ENCODE measurements around the gene ARHGAP22. TPM values are rescaled to one million over a fixed set of nuclear protein-coding genes. Genes with fewer than 3 reads are reported as not detected.
A peak's percentile ranks its signal among the peaks of the same experiment; 100 is the strongest.

Gene ARHGAP22
- total and polyA plus RNA-seq, 4 donors: 0.23 to 2.3 (median 0.54) TPM

DNA sequence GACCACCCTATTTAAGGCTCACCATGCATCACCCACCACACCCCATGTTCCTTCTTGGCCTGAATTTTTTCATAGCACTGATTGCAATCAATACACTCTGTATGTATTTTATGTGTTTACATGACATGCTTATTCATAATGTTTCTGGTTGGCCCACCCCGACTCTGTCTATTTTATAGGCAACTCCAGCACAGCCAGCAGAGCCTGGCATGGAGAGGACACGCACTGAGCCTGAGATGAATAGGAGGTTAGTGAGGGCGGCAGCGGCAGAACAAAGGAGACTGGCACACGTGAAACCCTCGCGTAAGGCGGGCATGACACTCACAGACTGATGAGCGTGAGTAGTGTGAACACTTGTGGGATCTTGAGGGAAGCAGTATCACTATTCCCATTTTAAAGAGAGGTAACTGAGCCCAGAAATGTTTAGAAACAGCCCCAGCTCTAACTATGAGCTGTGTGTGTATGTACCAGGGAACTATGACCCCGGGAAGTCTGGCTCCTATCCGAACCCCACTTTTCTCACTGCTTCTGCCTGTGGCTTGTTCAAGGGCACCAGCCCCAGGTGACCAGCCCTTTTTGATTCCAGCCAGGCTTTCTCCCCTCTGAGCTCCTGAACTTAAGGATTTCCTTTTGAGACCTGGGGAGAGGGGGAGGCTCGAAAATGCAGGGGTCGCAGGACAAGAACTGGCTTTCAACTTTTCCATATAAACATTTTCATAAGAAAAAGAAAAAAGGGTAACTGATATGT lies 113.3 kb downstream of the ARHGAP22 start:
- TF ChIP-seq SP1 (IDR thresholded peaks at IDR 0.05) (no peak), HNF4G (IDR thresholded peaks at IDR 0.05) (no peak), RAD21 (IDR thresholded peaks at IDR 0.05) (no peak)
- TF ChIP-seq, protein P1, sequence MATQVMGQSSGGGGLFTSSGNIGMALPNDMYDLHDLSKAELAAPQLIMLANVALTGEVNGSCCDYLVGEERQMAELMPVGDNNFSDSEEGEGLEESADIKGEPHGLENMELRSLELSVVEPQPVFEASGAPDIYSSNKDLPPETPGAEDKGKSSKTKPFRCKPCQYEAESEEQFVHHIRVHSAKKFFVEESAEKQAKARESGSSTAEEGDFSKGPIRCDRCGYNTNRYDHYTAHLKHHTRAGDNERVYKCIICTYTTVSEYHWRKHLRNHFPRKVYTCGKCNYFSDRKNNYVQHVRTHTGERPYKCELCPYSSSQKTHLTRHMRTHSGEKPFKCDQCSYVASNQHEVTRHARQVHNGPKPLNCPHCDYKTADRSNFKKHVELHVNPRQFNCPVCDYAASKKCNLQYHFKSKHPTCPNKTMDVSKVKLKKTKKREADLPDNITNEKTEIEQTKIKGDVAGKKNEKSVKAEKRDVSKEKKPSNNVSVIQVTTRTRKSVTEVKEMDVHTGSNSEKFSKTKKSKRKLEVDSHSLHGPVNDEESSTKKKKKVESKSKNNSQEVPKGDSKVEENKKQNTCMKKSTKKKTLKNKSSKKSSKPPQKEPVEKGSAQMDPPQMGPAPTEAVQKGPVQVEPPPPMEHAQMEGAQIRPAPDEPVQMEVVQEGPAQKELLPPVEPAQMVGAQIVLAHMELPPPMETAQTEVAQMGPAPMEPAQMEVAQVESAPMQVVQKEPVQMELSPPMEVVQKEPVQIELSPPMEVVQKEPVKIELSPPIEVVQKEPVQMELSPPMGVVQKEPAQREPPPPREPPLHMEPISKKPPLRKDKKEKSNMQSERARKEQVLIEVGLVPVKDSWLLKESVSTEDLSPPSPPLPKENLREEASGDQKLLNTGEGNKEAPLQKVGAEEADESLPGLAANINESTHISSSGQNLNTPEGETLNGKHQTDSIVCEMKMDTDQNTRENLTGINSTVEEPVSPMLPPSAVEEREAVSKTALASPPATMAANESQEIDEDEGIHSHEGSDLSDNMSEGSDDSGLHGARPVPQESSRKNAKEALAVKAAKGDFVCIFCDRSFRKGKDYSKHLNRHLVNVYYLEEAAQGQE (IDR thresholded peaks at IDR 0.05): no peak
- TF ChIP-seq, protein P2, sequence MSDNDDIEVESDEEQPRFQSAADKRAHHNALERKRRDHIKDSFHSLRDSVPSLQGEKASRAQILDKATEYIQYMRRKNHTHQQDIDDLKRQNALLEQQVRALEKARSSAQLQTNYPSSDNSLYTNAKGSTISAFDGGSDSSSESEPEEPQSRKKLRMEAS (IDR thresholded peaks at IDR 0.05): no peak

DNA sequence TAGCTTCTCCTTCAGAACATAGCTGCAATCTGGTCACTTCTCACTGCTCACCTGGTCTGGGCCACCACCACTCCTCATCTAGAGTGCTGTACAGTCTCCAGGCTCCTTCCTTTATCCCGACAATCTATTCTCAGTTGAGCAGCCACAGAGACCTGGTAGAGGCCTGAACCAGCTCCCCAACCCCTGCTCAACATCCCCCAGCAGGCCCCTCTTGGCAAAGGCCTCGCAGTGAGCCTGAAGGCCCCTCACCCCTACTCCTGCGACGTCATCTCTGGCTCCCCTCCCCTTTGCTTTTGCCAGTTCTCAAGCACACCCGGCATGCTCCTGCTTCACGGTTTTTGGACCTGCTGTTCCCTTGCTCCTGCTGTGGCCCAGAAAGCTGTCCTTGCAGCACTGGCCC lies 113.9 kb downstream of the ARHGAP22 start:
- TF ChIP-seq, protein P2 (IDR thresholded peaks at IDR 0.05): no peak
- TF ChIP-seq TAF1 (conservative IDR thresholded peaks at IDR 0.05) (no peak), RAD21 (IDR thresholded peaks at IDR 0.05) (no peak)
- TF ChIP-seq, protein P3, sequence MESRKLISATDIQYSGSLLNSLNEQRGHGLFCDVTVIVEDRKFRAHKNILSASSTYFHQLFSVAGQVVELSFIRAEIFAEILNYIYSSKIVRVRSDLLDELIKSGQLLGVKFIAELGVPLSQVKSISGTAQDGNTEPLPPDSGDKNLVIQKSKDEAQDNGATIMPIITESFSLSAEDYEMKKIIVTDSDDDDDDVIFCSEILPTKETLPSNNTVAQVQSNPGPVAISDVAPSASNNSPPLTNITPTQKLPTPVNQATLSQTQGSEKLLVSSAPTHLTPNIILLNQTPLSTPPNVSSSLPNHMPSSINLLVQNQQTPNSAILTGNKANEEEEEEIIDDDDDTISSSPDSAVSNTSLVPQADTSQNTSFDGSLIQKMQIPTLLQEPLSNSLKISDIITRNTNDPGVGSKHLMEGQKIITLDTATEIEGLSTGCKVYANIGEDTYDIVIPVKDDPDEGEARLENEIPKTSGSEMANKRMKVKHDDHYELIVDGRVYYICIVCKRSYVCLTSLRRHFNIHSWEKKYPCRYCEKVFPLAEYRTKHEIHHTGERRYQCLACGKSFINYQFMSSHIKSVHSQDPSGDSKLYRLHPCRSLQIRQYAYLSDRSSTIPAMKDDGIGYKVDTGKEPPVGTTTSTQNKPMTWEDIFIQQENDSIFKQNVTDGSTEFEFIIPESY (IDR thresholded peaks at IDR 0.05): no peak
- TF ChIP-seq, protein P4, sequence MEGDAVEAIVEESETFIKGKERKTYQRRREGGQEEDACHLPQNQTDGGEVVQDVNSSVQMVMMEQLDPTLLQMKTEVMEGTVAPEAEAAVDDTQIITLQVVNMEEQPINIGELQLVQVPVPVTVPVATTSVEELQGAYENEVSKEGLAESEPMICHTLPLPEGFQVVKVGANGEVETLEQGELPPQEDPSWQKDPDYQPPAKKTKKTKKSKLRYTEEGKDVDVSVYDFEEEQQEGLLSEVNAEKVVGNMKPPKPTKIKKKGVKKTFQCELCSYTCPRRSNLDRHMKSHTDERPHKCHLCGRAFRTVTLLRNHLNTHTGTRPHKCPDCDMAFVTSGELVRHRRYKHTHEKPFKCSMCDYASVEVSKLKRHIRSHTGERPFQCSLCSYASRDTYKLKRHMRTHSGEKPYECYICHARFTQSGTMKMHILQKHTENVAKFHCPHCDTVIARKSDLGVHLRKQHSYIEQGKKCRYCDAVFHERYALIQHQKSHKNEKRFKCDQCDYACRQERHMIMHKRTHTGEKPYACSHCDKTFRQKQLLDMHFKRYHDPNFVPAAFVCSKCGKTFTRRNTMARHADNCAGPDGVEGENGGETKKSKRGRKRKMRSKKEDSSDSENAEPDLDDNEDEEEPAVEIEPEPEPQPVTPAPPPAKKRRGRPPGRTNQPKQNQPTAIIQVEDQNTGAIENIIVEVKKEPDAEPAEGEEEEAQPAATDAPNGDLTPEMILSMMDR (IDR thresholded peaks at IDR 0.05; ENCODE audit: low read depth, low read length, missing input control): no peak
- Histone ChIP-seq H3K4me3 (ENCODE audit: low read depth in 1 of 3, low read length in 3 of 3) (no peak overlapping the region), H3K9me3 (ENCODE audit: control insufficient read depth in 4 of 4, low read length in 3 of 4) (no peaks in the 10 kb centered on the region), H3K4me1 (ENCODE audit: control insufficient read depth in 4 of 4, insufficient read depth in 4 of 4, low read length in 3 of 4) (no peaks in the 10 kb centered on the region), H3K27me3 (ENCODE audit: control insufficient read depth in 4 of 4, insufficient read depth in 4 of 4, low read length in 3 of 4) (no peaks in the 10 kb centered on the region), H3K9ac (ENCODE audit: low read depth in 1 of 2, low read length in 2 of 2) (no peak overlapping the region), H3K36me3 (ENCODE audit: control insufficient read depth in 4 of 4, insufficient read depth in 3 of 4, low read depth in 1 of 4, low read length in 3 of 4) (no peaks in the 10 kb centered on the region), H3K27ac (ENCODE audit: low read depth in 1 of 2, low read length in 2 of 2) (no peak overlapping the region)
- peak; percentile 31 for DNase-seq (ENCODE audit: low spot score)
- 89% methylated on average over 6 of the region's 6 CpGs for WGBS

More for the DNA sequence above, 113.3 kb downstream of the ARHGAP22 start:
- Histone ChIP-seq H3K27ac (ENCODE audit: low read depth in 1 of 2, low read length in 2 of 2) (no peak overlapping the region), H3K36me3 (ENCODE audit: control insufficient read depth in 4 of 4, insufficient read depth in 3 of 4, low read depth in 1 of 4, low read length in 3 of 4) (no peaks in the 10 kb centered on the region), H3K27me3 (ENCODE audit: control insufficient read depth in 4 of 4, insufficient read depth in 4 of 4, low read length in 3 of 4) (no peaks in the 10 kb centered on the region), H3K9me3 (ENCODE audit: control insufficient read depth in 4 of 4, low read length in 3 of 4) (no peaks in the 10 kb centered on the region), H3K9ac (ENCODE audit: low read depth in 1 of 2, low read length in 2 of 2) (no peak overlapping the region), H3K4me1 (ENCODE audit: control insufficient read depth in 4 of 4, insufficient read depth in 4 of 4, low read length in 3 of 4) (no peaks in the 10 kb centered on the region), H3K4me3 (ENCODE audit: low read depth in 1 of 3, low read length in 3 of 3) (no peak overlapping the region)
- 96% methylated on average over 13 of the region's 13 CpGs for WGBS
- DNase-seq (ENCODE audit: low spot score): no peak
